SK-N-MC (cell line): ENCODE data around the gene PRTG.

ENCODE experiments used
- EZH2 ChIP-seq: fragments of 200-600 bp; sonication (generic); IDR thresholded peaks from one replicate; pipeline ENCODE4 v1.6.1; 2017; ENCODE audit warnings: antibody characterized with exemption
- FOXP2 ChIP-seq: optimal IDR thresholded peaks from 2 replicates; pipeline ENCODE3; 2011; ENCODE audit warnings: mild to moderate bottlenecking, moderate library complexity; ENCODE audit not compliant: insufficient read depth; ENCODE audit errors: extremely low read length, control extremely low read depth
- POLR2AphosphoS5 ChIP-seq: IDR thresholded peaks from 2 replicates; pipeline ENCODE4 v1.6.1; 2012; ENCODE audit warnings: mild to moderate bottlenecking, low read depth, low read length, borderline replicate concordance

DNA sequence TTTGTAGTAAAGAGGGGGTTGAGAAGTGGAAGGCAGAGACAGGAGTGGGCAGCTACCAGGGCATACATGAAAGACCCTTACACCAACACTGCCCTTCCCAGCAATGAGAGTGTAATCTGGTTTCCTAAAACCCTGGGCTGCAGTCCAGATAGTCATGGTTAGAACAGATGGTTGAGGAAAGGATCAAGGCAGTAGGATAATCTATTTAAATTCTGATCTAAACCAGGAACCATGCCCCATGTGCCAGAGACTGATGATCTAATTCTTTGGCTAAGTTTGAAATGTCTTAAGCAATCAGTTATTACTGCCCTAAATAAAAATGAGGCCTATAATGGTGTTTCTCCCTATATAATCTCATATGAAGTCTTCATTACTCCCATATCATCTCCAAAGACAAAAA is 59.6 kb downstream of the PRTG start:
- TF ChIP-seq EZH2 (no peak), POLR2AphosphoS5 (no peak), FOXP2 (no peak)
